IMR-90 (cell line): Measurements from ENCODE around the gene PATJ. TPM values are rescaled to one million over a fixed set of nuclear protein-coding genes. Genes with fewer than 3 reads are reported as not detected.
"Not testable (repeated sequence)": the region's sequence is repeated elsewhere in the genome, so short reads cannot be mapped to it uniquely, and the experiment has no call there.

Source experiments
- ATAC-seq: fragments of 200-7000 bp; cut with Tn5 transposase; 2 replicates; pipeline ENCODE4 v1.9.1; 2020; ENCODE audit warnings: low read depth, mild to moderate bottlenecking, moderate library complexity
- BruUV-seq: library from RNA; stranded (reverse); fragments of 400-500 nt; replicated peaks from 2 replicates; lab custom pipeline; 2021; lab: Mats Ljungman, UMichigan
- CTCF ChIA-PET: fragments of 300-600 bp; formaldehyde crosslinking; extraction: SDS; loops from one replicate; lab custom pipeline; 2021; ENCODE audit warnings: antibody characterized with exemption; lab: Yijun Ruan, JAX
- POLR2A ChIA-PET: fragments of 300-600 bp; sonication (Branson Sonifier 250); formaldehyde crosslinking; loops from one replicate; lab custom pipeline; 2022; ENCODE audit warnings: antibody characterized with exemption; ENCODE audit not compliant: unreplicated experiment; lab: Charles Lee
- DNase-seq: peaks from one replicate; pipeline ENCODE4 v3.0.0; 2013
- H2AFZ ChIP-seq: replicated peaks from 2 replicates; pipeline ENCODE3; 2013; ENCODE audit warnings: low read length, mild to moderate bottlenecking; ENCODE audit not compliant: poor library complexity
- H2AK5ac ChIP-seq: 2 replicates; pipeline ENCODE4 v1.6.1; 2013; ENCODE audit warnings: low read depth, low read length, inconsistent platforms
- H2AK9ac ChIP-seq: replicated peaks from 2 replicates; pipeline ENCODE3; 2013; ENCODE audit warnings: mild to moderate bottlenecking, low read depth, low read length, moderate library complexity; ENCODE audit not compliant: poor library complexity
- H2BK120ac ChIP-seq: 2 replicates; pipeline ENCODE4 v1.6.1; 2013; ENCODE audit warnings: low read depth, low read length, inconsistent platforms
- H2BK15ac ChIP-seq: 3 replicates; pipeline ENCODE4 v1.6.1; 2013; ENCODE audit warnings: low read depth, low read length, inconsistent platforms
- H2BK20ac ChIP-seq: 2 replicates; pipeline ENCODE4 v1.6.1; 2013; ENCODE audit warnings: low read depth, mild to moderate bottlenecking, inconsistent platforms, low read length, moderate library complexity
- H2BK5ac ChIP-seq: 2 replicates; pipeline ENCODE4 v1.6.1; 2013; ENCODE audit warnings: mild to moderate bottlenecking, low read depth, low read length, inconsistent platforms; ENCODE audit not compliant: poor library complexity, severe bottlenecking
- H3K14ac ChIP-seq: replicated peaks from 2 replicates; pipeline ENCODE4 v1.6.1; 2013; ENCODE audit warnings: low read depth, low read length, inconsistent platforms
- H3K18ac ChIP-seq: 2 replicates; pipeline ENCODE4 v1.6.1; 2013; ENCODE audit warnings: low read depth, low read length, control low read depth
- H3K23ac ChIP-seq: 2 replicates; pipeline ENCODE4 v1.6.1; 2013; ENCODE audit warnings: low read depth, low read length, inconsistent platforms
- H3K27ac ChIP-seq: 2 replicates; pipeline ENCODE4 v1.5.1; 2013; ENCODE audit warnings: mild to moderate bottlenecking, control low read depth, low read length; ENCODE audit not compliant: insufficient read depth
- H3K27me3 ChIP-seq: 2 replicates; pipeline ENCODE4 v1.6.1; 2013; ENCODE audit warnings: low read length; ENCODE audit not compliant: control insufficient read depth, insufficient read depth
- H3K36me3 ChIP-seq: 2 replicates; pipeline ENCODE4 v1.6.1; 2013; ENCODE audit warnings: low read length, mixed read lengths; ENCODE audit not compliant: control insufficient read depth, insufficient read depth
- H3K4ac ChIP-seq: 2 replicates; pipeline ENCODE4 v1.6.1; 2013; ENCODE audit warnings: low read depth, low read length, inconsistent platforms
- H3K4me1 ChIP-seq: 2 replicates; pipeline ENCODE4 v1.6.1; 2013; ENCODE audit warnings: low read length, mixed read lengths; ENCODE audit not compliant: control insufficient read depth, insufficient read depth
- H3K4me2 ChIP-seq: 2 replicates; pipeline ENCODE4 v1.6.1; 2013; ENCODE audit warnings: low read depth, mild to moderate bottlenecking, control low read depth, low read length, moderate library complexity
- H3K4me3 ChIP-seq: 2 replicates; pipeline ENCODE4 v1.5.1; 2013; ENCODE audit warnings: low read depth, mild to moderate bottlenecking, control low read depth, low read length, moderate library complexity; ENCODE audit not compliant: insufficient read depth
- H3K56ac ChIP-seq: 2 replicates; pipeline ENCODE4 v1.6.1; 2013; ENCODE audit warnings: low read length, inconsistent platforms; ENCODE audit not compliant: insufficient read depth; ENCODE audit errors: extremely low read depth
- H3K79me1 ChIP-seq, 2 experiments: 2 replicates each; pipeline ENCODE4 v1.6.1; 2013; ENCODE audit warnings: low read length in 2 of 2, inconsistent platforms in 1 of 2, low read depth in 1 of 2
- H3K9ac ChIP-seq: 2 replicates; pipeline ENCODE4 v1.6.1; 2013; ENCODE audit warnings: low read depth, low read length, control low read depth
- H3K9me1 ChIP-seq: 2 replicates; pipeline ENCODE4 v1.6.1; 2013; ENCODE audit warnings: low read length, inconsistent platforms; ENCODE audit not compliant: insufficient read depth
- H3K9me3 ChIP-seq: 2 replicates; pipeline ENCODE4 v1.6.1; 2013; ENCODE audit warnings: low read length; ENCODE audit not compliant: control insufficient read depth, insufficient read depth
- H4K20me1 ChIP-seq: 2 replicates; pipeline ENCODE4 v1.6.1; 2013; ENCODE audit warnings: low read length, inconsistent platforms; ENCODE audit not compliant: insufficient read depth
- H4K5ac ChIP-seq: 2 replicates; pipeline ENCODE4 v1.6.1; 2013; ENCODE audit warnings: mild to moderate bottlenecking, low read depth, low read length, control low read depth
- H4K8ac ChIP-seq, 2 experiments: 2 replicates each; pipeline ENCODE4 v1.6.1; 2013; ENCODE audit warnings: low read depth in 2 of 2, low read length in 2 of 2, control low read depth in 1 of 2, inconsistent platforms in 1 of 2
- H4K91ac ChIP-seq: 2 replicates; pipeline ENCODE4 v1.6.1; 2013; ENCODE audit warnings: low read depth, low read length, inconsistent platforms; ENCODE audit not compliant: insufficient read depth
- CHD1 ChIP-seq: IDR thresholded peaks from 2 replicates; pipeline ENCODE4 v1.6.1; 2012; ENCODE audit warnings: low read depth, low read length, improper control_type of control experiment
- MAFK ChIP-seq: IDR thresholded peaks from 2 replicates; pipeline ENCODE4 v1.6.1; 2012; ENCODE audit warnings: low read depth, low read length, improper control_type of control experiment
- RFX5 ChIP-seq: IDR thresholded peaks from 2 replicates; pipeline ENCODE4 v1.8.0; 2012; ENCODE audit warnings: low read depth, mild to moderate bottlenecking, low read length, moderate library complexity
- WGBS, 2 experiments: methylation state at CpG; one replicate each; pipeline versions ENCODE4 v1.1.5 to v1.1.7; 2013; ENCODE audit warnings: missing lambda C conversion rate in 2 of 2; ENCODE audit not compliant: insufficient read length in 1 of 2; ENCODE audit errors: extremely low coverage in 2 of 2; 5-methylcytosine and 5-hydroxymethylcytosine counted together
- dilution Hi-C: fragments of 300-500 bp; cut with HindIII; formaldehyde crosslinking; loops from one replicate; pipeline ENCODE4 v1.14.3; 2018; ENCODE audit warnings: low sequenced_read_pairs; ENCODE audit not compliant: unreplicated experiment
- in situ Hi-C: fragments of 300-500 bp; cut with MboI; formaldehyde crosslinking; loops from 3 replicates; pipeline ENCODE4 v1.14.3; 2019; ENCODE audit warnings: low sequenced_read_pairs, inconsistent platforms, mixed read lengths
- intact Hi-C: fragments of 100-400 bp; cut with micrococcal nuclease; formaldehyde crosslinking; loops from 2 replicates; pipeline ENCODE4 v1.10.0; 2022
- polyA plus RNA-seq, 3 experiments: library from polyadenylated mRNA; depleted of rRNA; stranded (reverse); fragments of >200 nt; gene quantifications; 2 replicates each; pipeline ENCODE4 v1.2.3, GENCODE V29; 2012; ENCODE audit warnings: low replicate concordance in 1 of 3
- total RNA-seq: library from RNA; depleted of rRNA; stranded (reverse); fragments of >200 nt; gene quantifications from 2 replicates; pipeline ENCODE4 v1.2.3, GENCODE V29; 2012

The PATJ gene
- total and polyA plus RNA-seq, 2 of the 4 experiments (the other 2 are of a cell fraction), result 2.0 to 3.4 TPM

DNA sequence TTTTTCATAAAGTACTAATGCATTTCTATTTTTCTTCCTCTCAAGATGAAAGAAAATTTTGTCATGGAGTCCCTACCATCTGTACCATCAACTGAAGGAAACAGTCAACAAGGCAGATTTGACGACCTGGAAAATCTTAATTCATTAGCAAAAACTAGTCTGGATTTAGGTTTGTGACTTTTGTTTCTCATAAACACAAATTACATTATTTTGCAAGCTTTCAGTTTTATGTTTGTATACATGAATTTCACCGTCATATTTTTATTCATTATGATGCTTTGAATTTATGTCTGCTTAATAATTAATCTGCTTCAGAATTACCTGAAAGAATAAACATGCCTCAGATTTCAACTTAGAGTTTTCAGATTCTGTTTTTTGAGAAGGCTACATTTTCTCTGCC is 132.9 kb downstream of the PATJ start:
- H3K27me3 ChIP-seq, result no peaks in the 10 kb centered on the region
- dilution Hi-C loops (no loop called here), in situ Hi-C loops (no loop called here), intact Hi-C loops (no loop called here)
- no peak overlapping the region for H3K4me2 ChIP-seq
- no peak overlapping the region for H3K14ac ChIP-seq
- H4K91ac ChIP-seq, result no peak overlapping the region
- no peak overlapping the region for H4K5ac ChIP-seq
- no peak overlapping the region for H2AK5ac ChIP-seq
- H3K23ac ChIP-seq, result no peak overlapping the region
- no peak overlapping the region for H2AK9ac ChIP-seq
- BruUV-seq, result no TSS peak
- no peak overlapping the region for H3K27ac ChIP-seq
- H3K9me3 ChIP-seq, result no peaks in the 10 kb centered on the region
- H3K4me1 ChIP-seq, result no peaks in the 10 kb centered on the region
- H3K9me1 ChIP-seq, result no peaks in the 10 kb centered on the region
- H2BK120ac ChIP-seq, result no peak overlapping the region
- H3K56ac ChIP-seq, result no peak overlapping the region
- ChIA-PET CTCF (interaction anchor here (0.6 kb wide), 2 partner anchors 270 to 1458 kb away, joined by 3 to 5 read pairs; no protein-coding TSS in a partner anchor), POLR2A (no interaction called here)
- no peak overlapping the region for H2BK15ac ChIP-seq
- no peak overlapping the region for H4K8ac ChIP-seq
- H3K18ac ChIP-seq, result no peak overlapping the region
- no peak overlapping the region for H2BK5ac ChIP-seq
- no peak for DNase-seq
- no peak overlapping the region for H3K4ac ChIP-seq
- H3K9ac ChIP-seq, result no peak overlapping the region
- H2AFZ ChIP-seq, result no peak overlapping the region
- H3K4me3 ChIP-seq, result no peak overlapping the region
- no peaks in the 10 kb centered on the region for H4K20me1 ChIP-seq
- H3K79me1 ChIP-seq, result no peaks in the 10 kb centered on the region
- ATAC-seq, result no peak
- no CpG with 5 or more reads among the region's 2 CpGs for WGBS, 2 experiments
- TF ChIP-seq CHD1 (no peak), MAFK (peak; percentile 12; the same call in 1 of the 2 replicates), RFX5 (no peak)
- H2BK20ac ChIP-seq, result no peak overlapping the region
- H3K36me3 ChIP-seq, result no peaks in the 10 kb centered on the region

DNA sequence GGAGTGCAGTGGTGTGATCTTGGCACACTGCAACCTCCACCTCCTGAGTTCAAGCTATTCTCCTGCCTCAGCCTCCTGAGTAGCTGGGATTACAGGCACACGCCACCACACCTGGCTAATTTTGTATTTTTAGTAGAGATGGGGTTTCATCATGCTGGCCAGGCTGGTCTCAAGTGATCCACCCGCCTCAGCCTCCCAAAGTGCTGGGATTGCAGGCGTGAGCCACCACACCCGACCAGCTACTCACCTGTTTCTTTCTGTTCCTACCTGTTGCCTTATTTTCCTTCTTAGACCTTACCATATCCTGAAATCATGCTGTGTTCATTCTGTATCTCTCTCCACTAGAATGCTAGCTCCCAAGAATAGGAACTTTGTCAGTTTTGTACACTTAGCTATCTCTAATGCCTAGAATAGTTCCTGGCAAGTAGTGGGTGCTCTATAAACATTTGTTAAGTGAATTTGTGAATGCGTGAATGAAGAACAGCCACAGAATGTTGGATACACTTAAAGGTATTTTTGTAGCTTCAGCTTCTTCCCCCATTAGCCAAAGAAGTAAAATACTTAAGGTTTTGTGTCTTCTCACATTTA is 137.7 kb downstream of the PATJ start:
- H2BK120ac ChIP-seq, BruUV-seq, H4K91ac ChIP-seq, DNase-seq, H2AK9ac ChIP-seq, H2BK20ac ChIP-seq, H3K4ac ChIP-seq, H3K4me2 ChIP-seq, H3K27ac ChIP-seq, intact Hi-C loops, H3K9me1 ChIP-seq, H3K27me3 ChIP-seq, H3K36me3 ChIP-seq, H3K4me1 ChIP-seq, H3K18ac ChIP-seq, H3K79me1 ChIP-seq, dilution Hi-C loops, H4K20me1 ChIP-seq, H3K4me3 ChIP-seq, H2AFZ ChIP-seq, H3K23ac ChIP-seq, H3K9ac ChIP-seq, H3K56ac ChIP-seq, H2AK5ac ChIP-seq, POLR2A ChIA-PET, ATAC-seq, H4K5ac ChIP-seq, H3K14ac ChIP-seq, H2BK15ac ChIP-seq, H3K9me3 ChIP-seq, in situ Hi-C loops, H4K8ac ChIP-seq, H2BK5ac ChIP-seq: not testable (repeated sequence)
- 71% methylated on average over 2 of the region's 5 CpGs; no CpG with 5 or more reads in 1 of the 2 experiments for WGBS, 2 experiments
- CTCF ChIA-PET, result interaction anchor here (0.6 kb wide), 1 partner anchor 252 kb away, joined by 3 read pairs; no protein-coding TSS in a partner anchor
